A549 (cell line): Measurements from ENCODE around the gene ISCU. TPM values are rescaled to one million over a fixed set of nuclear protein-coding genes. Genes with fewer than 3 reads are reported as not detected.
A peak's percentile ranks its signal among the peaks of the same experiment; 100 is the strongest.

Source experiments
- ATAC-seq, 2 experiments: fragments of 200-7000 bp in 1 of 2; fragments of >200 bp in 1 of 2; cut with Nextera tagmentation in 1 of 2; cut with Tn5 transposase in 1 of 2; 3 replicates each; pipeline versions ENCODE4 v1.8.0 to v1.9.1; 2018 to 2020; ENCODE audit warnings: mild to moderate bottlenecking in 1 of 2, moderate library complexity in 1 of 2
- CTCF ChIA-PET: fragments of 300-600 bp; sonication (Branson Sonifier 250); formaldehyde crosslinking; extraction: SDS; loops from one replicate; lab custom pipeline; 2021; ENCODE audit warnings: antibody characterized with exemption, inconsistent platforms; lab: Yijun Ruan, JAX
- POLR2A ChIA-PET: fragments of 350-600 bp; formaldehyde crosslinking; extraction: SDS; loops from one replicate; lab custom pipeline; 2021; ENCODE audit warnings: antibody characterized with exemption, inconsistent platforms; lab: Yijun Ruan, JAX
- DNase-seq, 2 experiments: peaks; one replicate each; pipeline versions ENCODE4 v3.0.0 to v3.0.0-alpha.2; 2011 to 2016; ENCODE audit warnings: low read depth in 1 of 2, low spot score in 1 of 2
- FAIRE-seq: peaks from 2 replicates; lab custom pipeline; 2011; peaks lifted over from hg19 to GRCh38; lab: Jason Lieb, UNC
- H3K27ac ChIP-seq, 2 experiments: fragments of >200 bp; sonication (Bioruptor Twin); formaldehyde crosslinking; 3 replicates each; pipeline ENCODE4 v1.5.1; 2016 to 2017
- H3K4me1 ChIP-seq: fragments of >200 bp; sonication (Bioruptor Twin); formaldehyde crosslinking; 3 replicates; pipeline ENCODE4 v1.6.1; 2016
- H3K4me2 ChIP-seq: fragments of >200 bp; sonication (Bioruptor Twin); formaldehyde crosslinking; 3 replicates; pipeline ENCODE4 v1.6.1; 2016
- H3K4me3 ChIP-seq: fragments of >200 bp; sonication (Bioruptor Twin); formaldehyde crosslinking; 3 replicates; pipeline ENCODE4 v1.5.1; 2016
- H3K9me3 ChIP-seq: fragments of >200 bp; sonication (Bioruptor Twin); formaldehyde crosslinking; 3 replicates; pipeline ENCODE4 v1.6.1; 2016
- EHMT2 ChIP-seq: fragments of 200-600 bp; sonication (generic); IDR thresholded peaks from 2 replicates; pipeline ENCODE4 v1.6.1; 2016; ENCODE audit warnings: antibody characterized with exemption, low read depth, mild to moderate bottlenecking, moderate library complexity
- HOXA7 ChIP-seq: fragments of 250-450 bp; sonication (Bioruptor Pico); IDR thresholded peaks from 2 replicates; pipeline ENCODE4 v1.5.0; 2020; ENCODE audit warnings: mild to moderate bottlenecking, moderate library complexity
- PHF8 ChIP-seq: fragments of 200-600 bp; sonication (generic); IDR thresholded peaks from 2 replicates; pipeline ENCODE4 v1.6.1; 2016; ENCODE audit warnings: low read depth, mild to moderate bottlenecking, antibody characterized with exemption, moderate library complexity, borderline replicate concordance
- POLR2A ChIP-seq: IDR thresholded peaks from 2 replicates; pipeline ENCODE4 v1.6.1; 2012; ENCODE audit warnings: mild to moderate bottlenecking, low read length
- RAD21 ChIP-seq, 2 experiments: fragments of >200 bp in 1 of 2; sonication (Bioruptor Twin) in 1 of 2; formaldehyde crosslinking in 1 of 2; IDR thresholded peaks in 1 of 2; conservative IDR thresholded peaks in 1 of 2; 2 replicates in 1 of 2; 3 replicates in 1 of 2; pipeline ENCODE4 v1.6.1; 2012 to 2018; ENCODE audit warnings: inconsistent platforms in 1 of 2
- RFX5 ChIP-seq: fragments of 450-650 bp; IDR thresholded peaks from 2 replicates; pipeline ENCODE4 v1.7.1; 2014; ENCODE audit warnings: antibody characterized with exemption, mild to moderate bottlenecking, moderate library complexity
- RNF2 ChIP-seq: fragments of 200-600 bp; sonication (generic); IDR thresholded peaks from 2 replicates; pipeline ENCODE4 v1.6.1; 2016; ENCODE audit warnings: low read depth, mild to moderate bottlenecking, antibody characterized with exemption, moderate library complexity, borderline replicate concordance
- TFCP2L1 ChIP-seq: fragments of 250-450 bp; sonication (Bioruptor Pico); IDR thresholded peaks from 2 replicates; pipeline ENCODE4 v1.5.0; 2021; ENCODE audit warnings: mild to moderate bottlenecking
- ZNF302 ChIP-seq: fragments of 250-450 bp; sonication (Bioruptor Pico); IDR thresholded peaks from 2 replicates; pipeline ENCODE4 v1.9.0; 2021; ENCODE audit warnings: inconsistent platforms, mild to moderate bottlenecking, moderate library complexity
- WGBS: methylation state at CpG from one replicate; pipeline ENCODE4 v1.1.6; 2017; ENCODE audit errors: missing lambda C conversion rate; 5-methylcytosine and 5-hydroxymethylcytosine counted together
- polyA plus RNA-seq, 4 experiments: library from polyadenylated mRNA; depleted of rRNA in 3 of 4; stranded (reverse); fragments of >200 nt; fragmentation: RNase III in 1 of 4; extraction: RNeasy Plus Mini Kit Qiagen cat#74134 plus additional on column Dnase treatment in 1 of 4; gene quantifications; 2 replicates in 3 of 4; 3 replicates in 1 of 4; pipeline ENCODE4 v1.2.3, GENCODE V29; 2011 to 2017
- TF ChIP-seq, protein P1 (sequence below): IDR thresholded peaks from 2 replicates; pipeline ENCODE4 v1.6.1; 2012
- TF ChIP-seq, protein P2 (sequence below): IDR thresholded peaks from 2 replicates; pipeline ENCODE4 v1.6.1; 2012; ENCODE audit warnings: low read depth, borderline replicate concordance
- TF ChIP-seq, protein P3 (sequence below): IDR thresholded peaks from 2 replicates; pipeline ENCODE4 v1.6.1; 2012
- TF ChIP-seq, protein P4 (sequence below): fragments of >200 bp; sonication (Bioruptor Twin); formaldehyde crosslinking; IDR thresholded peaks from 3 replicates; pipeline ENCODE4 v1.6.1; 2016
- TF ChIP-seq, protein P5 (sequence below): fragments of 450-650 bp; IDR thresholded peaks from 2 replicates; pipeline ENCODE4 v1.6.1; 2014; ENCODE audit warnings: antibody characterized with exemption

ISCU gene
- polyA plus RNA-seq, 2 of the 4 experiments (the other 2 are of a cell fraction): 97.5 to 174 TPM

DNA sequence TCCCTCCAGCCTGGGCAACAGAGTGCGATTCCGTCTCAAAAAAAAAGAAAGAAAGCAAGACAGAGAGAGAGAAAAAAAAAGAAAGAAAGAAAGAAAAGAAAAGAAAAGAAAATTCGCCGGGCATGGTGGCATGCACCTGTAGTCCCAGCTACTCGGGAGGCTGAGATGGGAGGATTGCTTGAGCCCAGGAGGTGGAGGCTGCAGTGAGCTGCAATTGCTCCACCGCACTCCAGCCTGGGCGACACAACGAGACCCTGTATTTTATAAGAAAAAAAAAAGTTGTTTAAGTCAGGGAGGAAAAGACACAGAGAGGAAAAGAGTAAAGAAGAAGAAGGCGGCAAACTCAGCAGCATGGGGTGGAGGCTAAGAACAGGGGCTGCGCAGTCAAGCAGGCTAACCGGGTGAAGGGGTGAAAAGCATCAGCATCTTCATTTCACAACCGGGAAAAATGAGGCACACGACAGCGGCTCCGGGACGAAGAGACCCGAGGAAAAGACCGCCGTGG, 47.9 kb upstream of the ISCU start:
- peak; percentile 5 to 24; a peak in 5 of 6 replicates for ATAC-seq
- TF ChIP-seq ZNF302: peak; percentile 35; the same call in 1 of the 2 replicates
- TF ChIP-seq HOXA7: no peak
- Histone ChIP-seq H3K4me2 (peak overlapping the region; percentile 58), H3K4me3 (peak overlapping the region; percentile 27), H3K4me1 (no peaks in the 10 kb centered on the region; the same call in 2 of the 3 replicates), H3K27ac (no peak overlapping the region; a peak in 1 of 6 replicates), H3K9me3 (0 out of 3 replicates have a peak, but pooled peaks cover 6% of the 10 kb centered on the region)
- no peak for FAIRE-seq
- DNase-seq: no peak
- WGBS: 26% methylated on average over 19 of the region's 19 CpGs
- POLR2A ChIA-PET: no interaction called here
- CTCF ChIA-PET: interaction anchor here (0.6 to 10.8 kb wide), 8 partner anchors 8 to 523 kb away, joined by 3 to 113 read pairs (median 3); no protein-coding TSS in a partner anchor

DNA sequence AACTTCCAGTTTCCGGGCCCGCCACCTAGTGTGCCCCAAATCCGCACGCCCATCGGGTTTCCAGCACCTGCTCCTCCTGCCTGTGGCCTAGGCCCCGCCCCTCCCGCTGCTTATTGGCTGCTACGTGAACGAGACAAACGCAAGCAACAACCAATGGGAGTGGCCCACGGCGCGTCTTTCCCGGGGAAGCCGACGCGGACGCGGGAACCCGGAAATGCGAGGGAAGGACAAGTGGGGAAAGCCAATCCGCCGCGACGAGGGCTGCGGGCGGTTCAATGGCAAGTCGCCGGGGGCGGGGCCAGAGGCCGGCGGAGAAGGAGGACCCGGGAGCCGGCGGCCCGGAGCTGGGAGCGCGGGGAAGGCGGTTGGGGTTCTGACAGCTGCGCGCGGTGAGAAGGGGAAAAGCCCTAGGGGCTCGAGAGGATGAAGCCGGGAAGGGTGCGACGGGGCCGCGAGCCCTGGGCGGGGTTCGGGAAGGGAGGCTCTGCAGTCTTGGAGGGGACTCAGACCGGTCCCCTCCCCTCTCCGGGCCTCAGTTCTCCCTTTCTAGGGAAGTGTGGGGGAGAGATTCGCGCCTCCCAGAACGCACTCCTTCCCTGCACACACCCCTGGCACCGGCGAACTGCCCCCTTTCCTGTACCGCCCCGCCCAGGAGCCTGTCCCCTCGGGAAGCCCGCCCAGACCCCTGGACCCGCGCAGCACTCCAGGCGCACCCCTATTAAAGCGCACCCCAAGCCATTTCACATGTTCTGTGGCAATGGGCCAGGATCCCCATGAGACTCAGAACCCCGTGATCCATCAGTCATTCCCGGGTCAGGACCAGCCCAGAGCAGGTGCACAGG, 47.2 kb upstream of the ISCU start, which contains the start of gene FICD:
Gene FICD (plus strand): TSS at position 305 of the 842 bp plus-strand sequence. CDS start 1,696 bp downstream, outside the sequence.
- peak; percentile 95 to 99 for DNase-seq
- TF ChIP-seq, protein P1, sequence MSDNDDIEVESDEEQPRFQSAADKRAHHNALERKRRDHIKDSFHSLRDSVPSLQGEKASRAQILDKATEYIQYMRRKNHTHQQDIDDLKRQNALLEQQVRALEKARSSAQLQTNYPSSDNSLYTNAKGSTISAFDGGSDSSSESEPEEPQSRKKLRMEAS: peak; percentile 62
- TF ChIP-seq, protein P2, sequence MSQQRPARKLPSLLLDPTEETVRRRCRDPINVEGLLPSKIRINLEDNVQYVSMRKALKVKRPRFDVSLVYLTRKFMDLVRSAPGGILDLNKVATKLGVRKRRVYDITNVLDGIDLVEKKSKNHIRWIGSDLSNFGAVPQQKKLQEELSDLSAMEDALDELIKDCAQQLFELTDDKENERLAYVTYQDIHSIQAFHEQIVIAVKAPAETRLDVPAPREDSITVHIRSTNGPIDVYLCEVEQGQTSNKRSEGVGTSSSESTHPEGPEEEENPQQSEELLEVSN: peak; percentile 60; the same call in 1 of the 2 replicates
- TF ChIP-seq PHF8 (peak; percentile 6; the same call in 1 of the 2 replicates), RAD21 (conservative IDR thresholded peaks at IDR 0.05 in 1 of 2, IDR thresholded peaks at IDR 0.05 in 1 of 2) (no peak), RFX5 (peak; percentile 62; the same call in 1 of the 2 replicates), HOXA7 (no peak), POLR2A (peak; percentile 53), TFCP2L1 (CRISPR knock-in tag) (0 out of 2 replicates have a peak, but pooled peaks have one; percentile 55)
- TF ChIP-seq, protein P3, sequence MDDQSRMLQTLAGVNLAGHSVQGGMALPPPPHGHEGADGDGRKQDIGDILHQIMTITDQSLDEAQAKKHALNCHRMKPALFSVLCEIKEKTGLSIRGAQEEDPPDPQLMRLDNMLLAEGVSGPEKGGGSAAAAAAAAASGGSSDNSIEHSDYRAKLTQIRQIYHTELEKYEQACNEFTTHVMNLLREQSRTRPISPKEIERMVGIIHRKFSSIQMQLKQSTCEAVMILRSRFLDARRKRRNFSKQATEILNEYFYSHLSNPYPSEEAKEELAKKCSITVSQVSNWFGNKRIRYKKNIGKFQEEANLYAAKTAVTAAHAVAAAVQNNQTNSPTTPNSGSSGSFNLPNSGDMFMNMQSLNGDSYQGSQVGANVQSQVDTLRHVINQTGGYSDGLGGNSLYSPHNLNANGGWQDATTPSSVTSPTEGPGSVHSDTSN: peak; percentile 89
- TF ChIP-seq, protein P4, sequence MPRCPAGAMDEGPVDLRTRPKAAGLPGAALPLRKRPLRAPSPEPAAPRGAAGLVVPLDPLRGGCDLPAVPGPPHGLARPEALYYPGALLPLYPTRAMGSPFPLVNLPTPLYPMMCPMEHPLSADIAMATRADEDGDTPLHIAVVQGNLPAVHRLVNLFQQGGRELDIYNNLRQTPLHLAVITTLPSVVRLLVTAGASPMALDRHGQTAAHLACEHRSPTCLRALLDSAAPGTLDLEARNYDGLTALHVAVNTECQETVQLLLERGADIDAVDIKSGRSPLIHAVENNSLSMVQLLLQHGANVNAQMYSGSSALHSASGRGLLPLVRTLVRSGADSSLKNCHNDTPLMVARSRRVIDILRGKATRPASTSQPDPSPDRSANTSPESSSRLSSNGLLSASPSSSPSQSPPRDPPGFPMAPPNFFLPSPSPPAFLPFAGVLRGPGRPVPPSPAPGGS: 0 out of 3 replicates have a peak, but pooled peaks have one; percentile 33
- TF ChIP-seq, protein P5, sequence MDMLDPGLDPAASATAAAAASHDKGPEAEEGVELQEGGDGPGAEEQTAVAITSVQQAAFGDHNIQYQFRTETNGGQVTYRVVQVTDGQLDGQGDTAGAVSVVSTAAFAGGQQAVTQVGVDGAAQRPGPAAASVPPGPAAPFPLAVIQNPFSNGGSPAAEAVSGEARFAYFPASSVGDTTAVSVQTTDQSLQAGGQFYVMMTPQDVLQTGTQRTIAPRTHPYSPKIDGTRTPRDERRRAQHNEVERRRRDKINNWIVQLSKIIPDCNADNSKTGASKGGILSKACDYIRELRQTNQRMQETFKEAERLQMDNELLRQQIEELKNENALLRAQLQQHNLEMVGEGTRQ: no peak
- FAIRE-seq: no peak
- Histone ChIP-seq H3K4me1 (no peaks in the 10 kb centered on the region; the same call in 2 of the 3 replicates), H3K4me2 (peak within 1 kb of the TSS; percentile 71), H3K9me3 (no peaks in the 10 kb centered on the region), H3K27ac (peak within 1 kb of the TSS; percentile 66 to 85), H3K4me3 (peak within 1 kb of the TSS; percentile 66)
- ChIA-PET CTCF (interaction anchor here (0.6 to 10.8 kb wide), 6 partner anchors 11 to 524 kb away, joined by 3 to 113 read pairs (median 4); no protein-coding TSS in a partner anchor), POLR2A (no interaction called here)
- ATAC-seq: peak; percentile 88 to 93
- WGBS: 2% methylated on average over 67 of the region's 67 CpGs

DNA sequence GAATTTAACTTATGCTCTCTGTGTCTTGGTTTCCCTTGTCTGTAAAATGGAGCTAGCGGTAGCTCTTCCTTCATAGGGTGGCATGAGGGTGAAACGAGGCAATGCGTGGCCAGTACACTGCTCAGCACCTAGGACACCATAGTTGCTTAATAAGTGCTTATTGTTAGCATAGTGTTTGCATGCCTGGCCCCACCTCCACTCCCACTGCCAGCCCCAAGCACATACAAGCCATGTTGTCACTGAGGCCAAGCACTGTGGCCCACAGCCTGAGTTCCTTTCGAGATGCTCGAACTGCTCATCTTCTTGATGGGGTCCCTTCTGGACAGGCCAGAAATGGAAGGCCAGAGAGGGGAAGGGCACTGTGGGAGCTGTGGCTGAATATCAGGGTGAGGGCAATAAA, 46.5 kb upstream of the ISCU start:
- ATAC-seq: peak; percentile 6 to 7; a peak in 3 of 6 replicates
- no peak for FAIRE-seq
- Histone ChIP-seq H3K9me3 (no peaks in the 10 kb centered on the region), H3K27ac (peak overlapping the region; percentile 66 to 85; a peak in 5 of 6 replicates), H3K4me1 (no peaks in the 10 kb centered on the region; the same call in 2 of the 3 replicates), H3K4me3 (peak overlapping the region; percentile 66), H3K4me2 (peak overlapping the region; percentile 71)
- peak in 1 of 2 experiments; percentile 26 for DNase-seq
- TF ChIP-seq EHMT2 (no peak), RNF2 (no peak)
- CTCF ChIA-PET: interaction anchor here (1.1 to 10.8 kb wide), 4 partner anchors 11 to 525 kb away, joined by 4 to 113 read pairs (median 12); no protein-coding TSS in a partner anchor
- POLR2A ChIA-PET: no interaction called here
- 84% methylated on average over 5 of the region's 5 CpGs for WGBS
